ENCODE measurements around the gene ADCY10. TPM values are rescaled to one million over a fixed set of nuclear protein-coding genes. Genes with fewer than 3 reads are reported as not detected.

The ADCY10 gene
- total and polyA plus RNA-seq, 9 of the 15 experiments (the other 6 are each of a cell fraction or from before 2014, with no cell fraction given) = 0.08 to 0.86 (median 0.22) TPM

DNA sequence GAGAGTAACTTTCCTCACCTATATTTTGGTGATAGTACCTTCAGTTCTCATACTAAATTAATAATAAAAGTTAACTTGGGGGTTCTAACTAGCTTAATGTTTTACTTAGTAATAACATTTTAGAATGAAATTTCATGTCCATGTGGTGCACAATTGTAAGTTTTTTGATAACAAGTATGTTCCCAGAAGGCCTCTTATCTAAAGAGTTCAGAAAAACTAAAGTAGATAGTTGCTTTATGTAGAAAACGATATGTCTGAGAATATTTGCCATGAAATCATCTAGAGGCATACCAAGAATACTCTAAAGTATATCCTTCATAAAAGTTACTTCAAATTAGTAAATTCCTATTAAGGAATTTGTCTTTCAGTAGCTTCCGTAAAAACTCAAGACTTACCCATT is 10.2 kb upstream of the ADCY10 start (continued):
- TF ChIP-seq, protein P1, sequence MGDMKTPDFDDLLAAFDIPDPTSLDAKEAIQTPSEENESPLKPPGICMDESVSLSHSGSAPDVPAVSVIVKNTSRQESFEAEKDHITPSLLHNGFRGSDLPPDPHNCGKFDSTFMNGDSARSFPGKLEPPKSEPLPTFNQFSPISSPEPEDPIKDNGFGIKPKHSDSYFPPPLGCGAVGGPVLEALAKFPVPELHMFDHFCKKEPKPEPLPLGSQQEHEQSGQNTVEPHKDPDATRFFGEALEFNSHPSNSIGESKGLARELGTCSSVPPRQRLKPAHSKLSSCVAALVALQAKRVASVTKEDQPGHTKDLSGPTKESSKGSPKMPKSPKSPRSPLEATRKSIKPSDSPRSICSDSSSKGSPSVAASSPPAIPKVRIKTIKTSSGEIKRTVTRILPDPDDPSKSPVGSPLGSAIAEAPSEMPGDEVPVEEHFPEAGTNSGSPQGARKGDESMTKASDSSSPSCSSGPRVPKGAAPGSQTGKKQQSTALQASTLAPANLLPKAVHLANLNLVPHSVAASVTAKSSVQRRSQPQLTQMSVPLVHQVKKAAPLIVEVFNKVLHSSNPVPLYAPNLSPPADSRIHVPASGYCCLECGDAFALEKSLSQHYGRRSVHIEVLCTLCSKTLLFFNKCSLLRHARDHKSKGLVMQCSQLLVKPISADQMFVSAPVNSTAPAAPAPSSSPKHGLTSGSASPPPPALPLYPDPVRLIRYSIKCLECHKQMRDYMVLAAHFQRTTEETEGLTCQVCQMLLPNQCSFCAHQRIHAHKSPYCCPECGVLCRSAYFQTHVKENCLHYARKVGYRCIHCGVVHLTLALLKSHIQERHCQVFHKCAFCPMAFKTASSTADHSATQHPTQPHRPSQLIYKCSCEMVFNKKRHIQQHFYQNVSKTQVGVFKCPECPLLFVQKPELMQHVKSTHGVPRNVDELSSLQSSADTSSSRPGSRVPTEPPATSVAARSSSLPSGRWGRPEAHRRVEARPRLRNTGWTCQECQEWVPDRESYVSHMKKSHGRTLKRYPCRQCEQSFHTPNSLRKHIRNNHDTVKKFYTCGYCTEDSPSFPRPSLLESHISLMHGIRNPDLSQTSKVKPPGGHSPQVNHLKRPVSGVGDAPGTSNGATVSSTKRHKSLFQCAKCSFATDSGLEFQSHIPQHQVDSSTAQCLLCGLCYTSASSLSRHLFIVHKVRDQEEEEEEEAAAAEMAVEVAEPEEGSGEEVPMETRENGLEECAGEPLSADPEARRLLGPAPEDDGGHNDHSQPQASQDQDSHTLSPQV (IDR thresholded peaks at IDR 0.05) = peak; percentile 44
- TF ChIP-seq NCOA2 (IDR thresholded peaks at IDR 0.05; ENCODE audit: partially characterized antibody in 2 of 2) (no peak), DPF2 (IDR thresholded peaks at IDR 0.05) (peak; percentile 45; the same call in 1 of the 2 replicates), CREM (IDR thresholded peaks at IDR 0.05; ENCODE audit: low read depth) (no peak), RBM14 (IDR thresholded peaks at IDR 0.05; ENCODE audit: borderline replicate concordance, insufficient read depth, low read depth, low read length) (no peak), ZNF140 (CRISPR knock-in tag; IDR thresholded peaks at IDR 0.05) (no peak), ZNF76 (CRISPR knock-in tag; IDR thresholded peaks at IDR 0.05; ENCODE audit: borderline replicate concordance) (no peak), NCOA1 (IDR thresholded peaks at IDR 0.05; ENCODE audit: low read depth) (no peak), ZNF584 (CRISPR knock-in tag; IDR thresholded peaks at IDR 0.05; ENCODE audit: low read depth) (no peak), ELF1 (tag; IDR thresholded peaks at IDR 0.05) (no peak), ZNF551 (CRISPR knock-in tag; IDR thresholded peaks at IDR 0.05) (no peak), NEUROD1 (IDR thresholded peaks at IDR 0.05; ENCODE audit: borderline replicate concordance, low read depth, low read length, partially characterized antibody) (no peak), CEBPB (tag; IDR thresholded peaks at IDR 0.05) (no peak)
- TF ChIP-seq, protein P2, sequence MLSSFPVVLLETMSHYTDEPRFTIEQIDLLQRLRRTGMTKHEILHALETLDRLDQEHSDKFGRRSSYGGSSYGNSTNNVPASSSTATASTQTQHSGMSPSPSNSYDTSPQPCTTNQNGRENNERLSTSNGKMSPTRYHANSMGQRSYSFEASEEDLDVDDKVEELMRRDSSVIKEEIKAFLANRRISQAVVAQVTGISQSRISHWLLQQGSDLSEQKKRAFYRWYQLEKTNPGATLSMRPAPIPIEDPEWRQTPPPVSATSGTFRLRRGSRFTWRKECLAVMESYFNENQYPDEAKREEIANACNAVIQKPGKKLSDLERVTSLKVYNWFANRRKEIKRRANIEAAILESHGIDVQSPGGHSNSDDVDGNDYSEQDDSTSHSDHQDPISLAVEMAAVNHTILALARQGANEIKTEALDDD (IDR thresholded peaks at IDR 0.05) = no peak
- TF ChIP-seq, protein P3, sequence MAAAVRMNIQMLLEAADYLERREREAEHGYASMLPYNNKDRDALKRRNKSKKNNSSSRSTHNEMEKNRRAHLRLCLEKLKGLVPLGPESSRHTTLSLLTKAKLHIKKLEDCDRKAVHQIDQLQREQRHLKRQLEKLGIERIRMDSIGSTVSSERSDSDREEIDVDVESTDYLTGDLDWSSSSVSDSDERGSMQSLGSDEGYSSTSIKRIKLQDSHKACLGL (CRISPR knock-in tag; IDR thresholded peaks at IDR 0.05; ENCODE audit: borderline replicate concordance, poor library complexity, severe bottlenecking) = no peak
- TF ChIP-seq, protein P4, sequence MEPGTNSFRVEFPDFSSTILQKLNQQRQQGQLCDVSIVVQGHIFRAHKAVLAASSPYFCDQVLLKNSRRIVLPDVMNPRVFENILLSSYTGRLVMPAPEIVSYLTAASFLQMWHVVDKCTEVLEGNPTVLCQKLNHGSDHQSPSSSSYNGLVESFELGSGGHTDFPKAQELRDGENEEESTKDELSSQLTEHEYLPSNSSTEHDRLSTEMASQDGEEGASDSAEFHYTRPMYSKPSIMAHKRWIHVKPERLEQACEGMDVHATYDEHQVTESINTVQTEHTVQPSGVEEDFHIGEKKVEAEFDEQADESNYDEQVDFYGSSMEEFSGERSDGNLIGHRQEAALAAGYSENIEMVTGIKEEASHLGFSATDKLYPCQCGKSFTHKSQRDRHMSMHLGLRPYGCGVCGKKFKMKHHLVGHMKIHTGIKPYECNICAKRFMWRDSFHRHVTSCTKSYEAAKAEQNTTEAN (CRISPR knock-in tag; IDR thresholded peaks at IDR 0.05) = no peak
- TF ChIP-seq, protein P5, sequence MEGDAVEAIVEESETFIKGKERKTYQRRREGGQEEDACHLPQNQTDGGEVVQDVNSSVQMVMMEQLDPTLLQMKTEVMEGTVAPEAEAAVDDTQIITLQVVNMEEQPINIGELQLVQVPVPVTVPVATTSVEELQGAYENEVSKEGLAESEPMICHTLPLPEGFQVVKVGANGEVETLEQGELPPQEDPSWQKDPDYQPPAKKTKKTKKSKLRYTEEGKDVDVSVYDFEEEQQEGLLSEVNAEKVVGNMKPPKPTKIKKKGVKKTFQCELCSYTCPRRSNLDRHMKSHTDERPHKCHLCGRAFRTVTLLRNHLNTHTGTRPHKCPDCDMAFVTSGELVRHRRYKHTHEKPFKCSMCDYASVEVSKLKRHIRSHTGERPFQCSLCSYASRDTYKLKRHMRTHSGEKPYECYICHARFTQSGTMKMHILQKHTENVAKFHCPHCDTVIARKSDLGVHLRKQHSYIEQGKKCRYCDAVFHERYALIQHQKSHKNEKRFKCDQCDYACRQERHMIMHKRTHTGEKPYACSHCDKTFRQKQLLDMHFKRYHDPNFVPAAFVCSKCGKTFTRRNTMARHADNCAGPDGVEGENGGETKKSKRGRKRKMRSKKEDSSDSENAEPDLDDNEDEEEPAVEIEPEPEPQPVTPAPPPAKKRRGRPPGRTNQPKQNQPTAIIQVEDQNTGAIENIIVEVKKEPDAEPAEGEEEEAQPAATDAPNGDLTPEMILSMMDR (IDR thresholded peaks at IDR 0.05 in 2 of 3, conservative IDR thresholded peaks at IDR 0.05 in 1 of 3; ENCODE audit: insufficient read depth in 2 of 3, low read depth in 1 of 3, low read length in 3 of 3) = no peak
